Left lung (tissue), 10 donors: ENCODE results near the gene ATL1. TPM values are rescaled to one million over a fixed set of nuclear protein-coding genes. Genes with fewer than 3 reads are reported as not detected.

Experiments used
- ATAC-seq: fragments of 200-7000 bp; cut with Tn5 transposase; one replicate; pipeline ENCODE4 v1.9.1; 2020; ENCODE audit warnings: moderate library complexity
- DNase-seq, 4 donors: peaks; one replicate each; pipeline ENCODE4 v3.0.0-alpha.2; 2013 to 2020
- H3K27ac ChIP-seq, 2 donors: fragments of 200-600 bp; sonication (generic) in 1 of 2; one replicate each; pipeline versions ENCODE4 v1.5.0 to v1.8.0; 2020 to 2021
- H3K27me3 ChIP-seq, 2 donors: fragments of 200-600 bp; sonication (generic) in 1 of 2; one replicate each; pipeline versions ENCODE4 v1.5.0 to v1.8.0; 2020 to 2021
- H3K36me3 ChIP-seq, 2 donors: fragments of 200-600 bp; sonication (generic) in 1 of 2; one replicate each; pipeline versions ENCODE4 v1.5.0 to v1.8.0; 2020 to 2021
- H3K4me1 ChIP-seq, 2 donors: fragments of 200-600 bp; one replicate each; pipeline ENCODE4 v1.8.0; 2021
- H3K4me3 ChIP-seq, 2 donors: fragments of 200-600 bp; sonication (generic) in 1 of 2; one replicate each; pipeline versions ENCODE4 v1.5.0 to v1.8.0; 2020 to 2021; ENCODE audit warnings: mild to moderate bottlenecking in 1 of 2
- H3K9me3 ChIP-seq, 2 donors: fragments of 200-600 bp; sonication (generic) in 1 of 2; one replicate each; pipeline versions ENCODE4 v1.5.0 to v1.8.0; 2020 to 2021
- intact Hi-C, 2 donors: fragments of 100-400 bp; cut with DNase I; formaldehyde crosslinking; loops; one replicate each; pipeline versions ENCODE4 v1.11.2 to v1.14.2; 2022
- polyA plus RNA-seq, 6 donors: library from polyadenylated mRNA; unstranded; fragments of 120-200 nt; gene quantifications; one replicate each; pipeline ENCODE4 v1.2.1, GENCODE V29; 2013; ENCODE audit not compliant: insufficient read length in 6 of 6
- total RNA-seq, 2 donors: library from RNA; stranded (reverse); fragmentation: NEBNext Ultra II Directional; extraction: Animal tissue kit (Norgen Biotek cat#: 25700); gene quantifications; one replicate each; pipeline ENCODE4 v1.2.1, GENCODE V29; 2021
- TF ChIP-seq, protein P1 (sequence below), 2 donors: fragments of 200-600 bp; sonication (generic) in 1 of 2; IDR thresholded peaks; one replicate each; pipeline versions ENCODE4 v1.5.0 to v1.8.0; 2021; ENCODE audit warnings: antibody characterized with exemption in 2 of 2
- donor health status: DM: no; HTN: yes; CAD: no.
- donor health status: DM: no; HTN: no; CAD: no.

Gene ATL1
- total and polyA plus RNA-seq, 8 donors, result 5.4 to 10.8 (median 7.7) TPM

DNA sequence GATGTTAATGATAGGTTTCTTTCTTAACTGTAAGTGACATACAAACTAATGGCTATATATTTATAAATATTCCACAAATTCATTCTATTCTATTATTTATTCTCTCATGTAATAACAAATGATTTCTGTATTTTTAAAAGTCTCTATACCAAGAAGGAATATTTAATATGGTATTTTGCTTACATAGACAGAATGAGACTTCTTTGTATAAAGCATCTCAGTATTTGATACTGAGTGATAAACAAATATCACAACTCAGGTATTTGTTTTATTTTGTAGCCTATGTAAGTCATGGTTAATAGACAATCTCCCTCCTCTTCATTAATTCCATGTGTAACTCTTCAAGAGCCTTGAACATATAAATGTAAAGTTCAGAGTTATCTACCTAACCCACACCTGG is 18.0 kb downstream of the ATL1 start:
- DNase-seq, result no peak
- H3K27me3 ChIP-seq, result no peaks in the 10 kb centered on the region
- H3K4me1 ChIP-seq, result no peaks in the 10 kb centered on the region
- no peak overlapping the region for H3K27ac ChIP-seq
- ATAC-seq, result no peak
- intact Hi-C loops, result no loop called here
- no peaks in the 10 kb centered on the region for H3K9me3 ChIP-seq
- no peak overlapping the region for H3K4me3 ChIP-seq
- no peaks in the 10 kb centered on the region for H3K36me3 ChIP-seq
- TF ChIP-seq, protein P1, sequence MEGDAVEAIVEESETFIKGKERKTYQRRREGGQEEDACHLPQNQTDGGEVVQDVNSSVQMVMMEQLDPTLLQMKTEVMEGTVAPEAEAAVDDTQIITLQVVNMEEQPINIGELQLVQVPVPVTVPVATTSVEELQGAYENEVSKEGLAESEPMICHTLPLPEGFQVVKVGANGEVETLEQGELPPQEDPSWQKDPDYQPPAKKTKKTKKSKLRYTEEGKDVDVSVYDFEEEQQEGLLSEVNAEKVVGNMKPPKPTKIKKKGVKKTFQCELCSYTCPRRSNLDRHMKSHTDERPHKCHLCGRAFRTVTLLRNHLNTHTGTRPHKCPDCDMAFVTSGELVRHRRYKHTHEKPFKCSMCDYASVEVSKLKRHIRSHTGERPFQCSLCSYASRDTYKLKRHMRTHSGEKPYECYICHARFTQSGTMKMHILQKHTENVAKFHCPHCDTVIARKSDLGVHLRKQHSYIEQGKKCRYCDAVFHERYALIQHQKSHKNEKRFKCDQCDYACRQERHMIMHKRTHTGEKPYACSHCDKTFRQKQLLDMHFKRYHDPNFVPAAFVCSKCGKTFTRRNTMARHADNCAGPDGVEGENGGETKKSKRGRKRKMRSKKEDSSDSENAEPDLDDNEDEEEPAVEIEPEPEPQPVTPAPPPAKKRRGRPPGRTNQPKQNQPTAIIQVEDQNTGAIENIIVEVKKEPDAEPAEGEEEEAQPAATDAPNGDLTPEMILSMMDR (IDR thresholded peaks at IDR 0.05), result no peak

DNA sequence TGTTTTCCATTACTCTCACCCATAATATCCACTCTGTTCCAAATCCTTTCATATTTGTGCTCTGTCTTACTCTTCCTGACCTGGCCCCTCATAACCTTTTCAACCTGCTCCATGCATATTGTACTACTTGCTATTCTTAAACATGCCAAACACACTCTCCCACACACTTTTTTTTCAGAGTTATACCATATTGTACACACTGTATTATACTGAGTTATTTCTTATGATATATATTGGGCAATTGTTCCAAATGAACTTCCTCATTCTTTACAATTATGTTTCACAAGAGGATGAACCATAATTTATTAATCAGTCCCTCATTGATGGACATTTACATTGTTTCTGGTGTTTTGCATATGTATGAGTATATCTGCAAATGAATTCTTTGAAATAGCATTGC is 18.5 kb downstream of the ATL1 start:
- Histone ChIP-seq H3K9me3 (no peaks in the 10 kb centered on the region), H3K36me3 (no peaks in the 10 kb centered on the region), H3K4me3 (no peak overlapping the region), H3K27me3 (no peaks in the 10 kb centered on the region), H3K4me1 (no peaks in the 10 kb centered on the region), H3K27ac (no peak overlapping the region)
- ATAC-seq (no peak), DNase-seq (no peak)
- TF ChIP-seq, protein P1 (IDR thresholded peaks at IDR 0.05), result no peak
- intact Hi-C loops, result no loop called here

DNA sequence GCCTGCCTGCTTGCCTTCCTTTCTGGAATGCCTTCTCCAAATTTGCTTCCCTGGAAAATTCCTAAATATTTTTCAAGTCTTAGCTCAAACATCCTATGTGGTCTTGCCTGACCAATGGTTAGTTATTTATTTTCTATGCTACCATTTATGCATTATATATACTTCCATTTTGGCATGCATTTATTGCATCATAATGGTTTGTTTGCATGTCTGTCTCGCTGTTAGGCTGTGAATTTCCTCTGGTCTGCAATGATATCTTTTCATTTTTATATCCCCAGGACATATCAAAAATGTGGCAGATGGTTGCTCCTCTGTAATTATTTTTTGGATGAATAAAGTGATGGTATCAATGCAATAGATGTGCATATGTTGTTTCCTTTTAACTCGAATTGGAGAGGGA is 30.5 kb downstream of the ATL1 start:
- no peak for DNase-seq
- H3K4me1 ChIP-seq, result no peaks in the 10 kb centered on the region
- H3K27ac ChIP-seq, result no peak overlapping the region
- no peak overlapping the region for H3K4me3 ChIP-seq
- H3K36me3 ChIP-seq, result no peaks in the 10 kb centered on the region
- intact Hi-C loops, result no loop called here
- ATAC-seq, result no peak
- no peaks in the 10 kb centered on the region for H3K9me3 ChIP-seq
- no peaks in the 10 kb centered on the region for H3K27me3 ChIP-seq
- TF ChIP-seq, protein P1 (IDR thresholded peaks at IDR 0.05), result no peak

DNA sequence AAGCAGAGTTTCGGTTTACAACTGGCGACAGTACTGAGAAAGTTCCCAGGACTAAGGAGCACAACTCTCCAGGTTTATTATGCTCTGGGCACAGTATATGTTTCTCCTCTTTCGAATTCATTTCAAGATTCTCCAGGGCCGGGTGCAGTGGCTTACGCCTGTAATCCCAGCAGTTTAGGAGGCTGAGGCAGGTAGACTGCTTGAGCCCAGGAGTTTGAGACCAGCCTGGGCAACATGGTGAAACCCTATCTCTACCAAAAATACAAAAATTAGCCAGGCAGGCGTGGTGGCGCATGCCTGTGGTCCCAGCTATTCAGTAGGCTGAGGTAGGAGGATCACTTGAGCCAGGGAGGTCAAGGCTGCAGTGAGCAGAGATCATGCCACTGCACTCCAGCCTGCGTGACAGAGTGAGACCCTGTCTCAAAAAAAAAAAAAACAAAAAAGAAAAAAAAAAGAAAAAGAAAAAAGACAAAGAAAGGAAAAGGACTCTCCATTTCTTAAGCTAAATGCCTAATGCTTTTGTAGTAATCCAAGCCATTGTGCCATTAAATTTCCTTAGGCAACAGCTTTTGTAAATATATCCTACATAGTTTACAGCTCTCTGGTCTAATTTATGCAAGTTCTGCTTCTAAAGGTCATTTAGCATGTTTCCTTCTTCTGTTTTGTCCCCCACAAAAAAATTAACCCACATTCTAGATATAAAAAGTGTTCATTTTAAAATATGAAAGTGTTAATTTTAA is 34.8 kb downstream of the ATL1 start:
- no peaks in the 10 kb centered on the region for H3K4me1 ChIP-seq
- intact Hi-C loops, result no loop called here
- H3K9me3 ChIP-seq, result no peaks in the 10 kb centered on the region
- no peaks in the 10 kb centered on the region for H3K36me3 ChIP-seq
- H3K4me3 ChIP-seq, result no peak overlapping the region
- H3K27me3 ChIP-seq, result no peaks in the 10 kb centered on the region
- no peak for ATAC-seq
- no peak for DNase-seq
- TF ChIP-seq, protein P1 (IDR thresholded peaks at IDR 0.05), result no peak
- H3K27ac ChIP-seq, result no peak overlapping the region

DNA sequence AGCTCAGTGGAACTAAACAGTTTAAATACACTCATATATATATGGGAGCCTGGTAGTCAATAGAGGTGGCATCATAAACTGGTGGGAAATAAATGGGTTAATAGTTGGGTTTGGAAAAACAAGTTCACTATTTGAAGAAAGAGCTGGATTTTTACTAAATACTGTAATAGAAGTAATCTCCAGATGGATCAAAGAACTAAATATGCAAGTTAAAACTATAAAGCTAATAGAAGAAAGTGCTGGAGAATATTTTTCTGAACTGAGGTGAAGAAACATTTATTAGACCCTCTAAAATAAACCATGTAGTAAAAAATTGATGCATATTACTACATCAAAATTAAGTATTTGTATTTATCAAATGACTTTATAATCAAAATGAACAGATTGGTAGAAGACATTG is 38.8 kb downstream of the ATL1 start:
- Histone ChIP-seq H3K27me3 (no peaks in the 10 kb centered on the region), H3K27ac (no peak overlapping the region), H3K9me3 (no peaks in the 10 kb centered on the region), H3K36me3 (no peaks in the 10 kb centered on the region), H3K4me3 (no peak overlapping the region), H3K4me1 (no peaks in the 10 kb centered on the region)
- intact Hi-C loops, result no loop called here
- no peak for ATAC-seq
- TF ChIP-seq, protein P1 (IDR thresholded peaks at IDR 0.05), result no peak
- DNase-seq, result no peak
